Thyroid gland (tissue), 4 donors: ENCODE measurements around the gene TSC22D1. TPM values are rescaled to one million over a fixed set of nuclear protein-coding genes. Genes with fewer than 3 reads are reported as not detected.

Experiments used
- DNase-seq, 2 donors: peaks; one replicate each; pipeline ENCODE4 v3.0.0-alpha.2; 2019
- H3K27ac ChIP-seq, 3 donors: fragments of 200-600 bp; sonication (generic); 1 replicate in 2 of 3; 2 replicates in 1 of 3; pipeline ENCODE4 v1.5.1; 2016 to 2019; ENCODE audit warnings: mild to moderate bottlenecking in 1 of 3, moderate library complexity in 1 of 3
- H3K27me3 ChIP-seq: fragments of 200-600 bp; sonication (generic); one replicate; pipeline ENCODE4 v1.5.1; 2019
- H3K36me3 ChIP-seq, 2 donors: fragments of 200-600 bp; sonication (generic); one replicate each; pipeline ENCODE4 v1.5.1; 2016 to 2019
- H3K4me1 ChIP-seq, 2 donors: fragments of 200-600 bp; sonication (generic); one replicate each; pipeline ENCODE4 v1.5.1; 2017 to 2019
- H3K4me3 ChIP-seq, 3 donors: fragments of 200-600 bp; sonication (generic); replicated peaks in 1 of 3; 1 replicate in 2 of 3; 2 replicates in 1 of 3; pipeline ENCODE4 v1.5.1; 2016; ENCODE audit warnings: mild to moderate bottlenecking in 1 of 3
- H3K9me3 ChIP-seq: fragments of 200-600 bp; sonication (generic); one replicate; pipeline ENCODE4 v1.5.1; 2017
- POLR2A ChIP-seq, 2 donors: fragments of 450-650 bp; IDR thresholded peaks; one replicate each; pipeline ENCODE4 v1.6.1; 2017; ENCODE audit warnings: antibody characterized with exemption in 2 of 2, mild to moderate bottlenecking in 2 of 2, moderate library complexity in 1 of 2
- whole genome bisulfite sequencing, 2 donors: methylation state at CpG; one replicate each; pipeline ENCODE4 v1.1.5; 2017; 5-methylcytosine and 5-hydroxymethylcytosine counted together
- intact Hi-C: fragments of 100-400 bp; cut with DNase I; formaldehyde crosslinking; loops from one replicate; pipeline ENCODE4 v1.15.1; 2023
- total RNA-seq, 4 donors: library from RNA; depleted of rRNA; stranded (reverse); fragments of >200 nt; gene quantifications; one replicate each; pipeline ENCODE4 v1.2.3, GENCODE V29; 2016
- TF ChIP-seq, protein P1 (sequence below), 6 experiments: fragments of 200-600 bp in 3 of 6; fragments of 450-650 bp in 3 of 6; sonication (generic) in 3 of 6; IDR thresholded peaks; one replicate each; pipeline ENCODE4 v1.5.1; 2016 to 2019; ENCODE audit warnings: antibody characterized with exemption in 6 of 6, mild to moderate bottlenecking in 2 of 6, inconsistent platforms in 1 of 6, moderate library complexity in 1 of 6

Gene TSC22D1
- total RNA-seq, 4 donors from 2014 or later = 78.0 to 103 (median 90.5) TPM

DNA sequence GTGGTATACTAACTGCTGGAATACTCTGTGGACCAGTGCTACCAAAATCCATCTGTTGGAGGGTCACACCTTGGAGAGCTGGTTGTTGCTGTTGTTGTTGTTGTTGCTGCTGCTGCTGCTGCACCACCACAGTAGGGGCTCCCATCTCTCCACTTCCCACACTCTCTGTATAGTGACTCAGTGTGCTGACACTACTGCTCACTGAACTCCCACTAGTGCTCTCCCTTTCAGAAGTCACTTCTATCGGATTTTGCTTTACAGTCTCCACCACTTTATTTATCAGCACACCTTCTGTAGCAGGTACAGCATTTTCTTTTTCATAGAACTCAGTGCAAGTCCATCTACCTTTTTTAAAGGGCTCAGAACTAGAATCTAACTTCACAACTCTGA is 1.7 kb downstream of the TSC22D1 start:
- Histone ChIP-seq H3K4me1 (peaks cover 18 to 21% of the 10 kb centered on the region in 2 donors), H3K36me3 (no peaks in the 10 kb centered on the region), H3K27me3 (no peaks in the 10 kb centered on the region), H3K27ac (no peak overlapping the region), H3K9me3 (no peaks in the 10 kb centered on the region), H3K4me3 (no peak overlapping the region)
- TF ChIP-seq, protein P1, sequence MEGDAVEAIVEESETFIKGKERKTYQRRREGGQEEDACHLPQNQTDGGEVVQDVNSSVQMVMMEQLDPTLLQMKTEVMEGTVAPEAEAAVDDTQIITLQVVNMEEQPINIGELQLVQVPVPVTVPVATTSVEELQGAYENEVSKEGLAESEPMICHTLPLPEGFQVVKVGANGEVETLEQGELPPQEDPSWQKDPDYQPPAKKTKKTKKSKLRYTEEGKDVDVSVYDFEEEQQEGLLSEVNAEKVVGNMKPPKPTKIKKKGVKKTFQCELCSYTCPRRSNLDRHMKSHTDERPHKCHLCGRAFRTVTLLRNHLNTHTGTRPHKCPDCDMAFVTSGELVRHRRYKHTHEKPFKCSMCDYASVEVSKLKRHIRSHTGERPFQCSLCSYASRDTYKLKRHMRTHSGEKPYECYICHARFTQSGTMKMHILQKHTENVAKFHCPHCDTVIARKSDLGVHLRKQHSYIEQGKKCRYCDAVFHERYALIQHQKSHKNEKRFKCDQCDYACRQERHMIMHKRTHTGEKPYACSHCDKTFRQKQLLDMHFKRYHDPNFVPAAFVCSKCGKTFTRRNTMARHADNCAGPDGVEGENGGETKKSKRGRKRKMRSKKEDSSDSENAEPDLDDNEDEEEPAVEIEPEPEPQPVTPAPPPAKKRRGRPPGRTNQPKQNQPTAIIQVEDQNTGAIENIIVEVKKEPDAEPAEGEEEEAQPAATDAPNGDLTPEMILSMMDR (IDR thresholded peaks at IDR 0.05) = no peak
- TF ChIP-seq POLR2A (IDR thresholded peaks at IDR 0.05) = no peak
- intact Hi-C loops = loop anchor here (10.0 kb wide), 2 partner anchors 80 to 410 kb away; partner anchors contain the start of genes GPALPP1 and NUFIP1
- WGBS, 2 donors = 84 to 92% methylated on average over 1 of the region's 1 CpG
- no peak for DNase-seq

DNA sequence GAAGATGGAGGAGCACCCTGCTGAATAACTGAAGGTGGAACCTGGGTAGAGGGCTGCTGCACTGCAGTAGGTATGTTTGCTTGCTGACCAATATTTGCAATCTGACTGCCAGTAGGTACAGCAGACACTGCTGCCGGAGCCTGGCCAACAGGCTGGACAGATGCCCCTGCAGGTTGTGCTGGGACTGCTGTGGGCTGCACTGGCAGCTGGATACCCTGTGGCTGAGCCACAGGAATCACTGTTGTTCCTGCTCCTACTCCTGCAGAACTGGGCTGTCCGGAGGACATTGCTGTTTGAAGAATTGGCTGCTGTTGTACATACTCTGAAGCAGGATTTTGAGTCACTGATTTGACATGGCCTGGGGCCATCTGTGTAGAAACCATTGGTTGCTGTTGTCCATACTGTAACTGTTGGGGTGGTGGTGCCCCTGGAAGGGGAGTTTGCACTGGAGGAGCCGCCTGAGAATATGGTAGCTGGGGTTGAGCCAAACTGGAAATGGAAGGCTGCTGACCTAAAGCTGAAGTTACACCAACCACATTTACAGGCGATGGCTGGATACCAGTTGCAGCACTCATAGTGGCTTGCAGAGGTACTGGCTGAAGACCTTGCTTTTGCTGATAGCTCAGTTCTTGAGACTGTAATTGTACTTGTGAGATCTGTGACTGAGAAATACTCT is 2.2 kb downstream of the TSC22D1 start:
- WGBS, 2 donors = 85 to 93% methylated on average over 2 to 3 of the region's 4 CpGs
- DNase-seq = no peak
- Histone ChIP-seq H3K36me3 (no peaks in the 10 kb centered on the region), H3K9me3 (no peaks in the 10 kb centered on the region), H3K4me3 (no peak overlapping the region), H3K4me1 (peaks cover 18 to 21% of the 10 kb centered on the region in 2 donors), H3K27me3 (no peaks in the 10 kb centered on the region), H3K27ac (no peak overlapping the region)
- TF ChIP-seq, protein P1 (IDR thresholded peaks at IDR 0.05) = peak in 3 of 6 experiments; percentile 20 to 32 (median 30)
- TF ChIP-seq POLR2A (IDR thresholded peaks at IDR 0.05) = no peak
- intact Hi-C loops = loop anchor here (10.0 kb wide), 2 partner anchors 79 to 411 kb away; partner anchors contain the start of genes GPALPP1 and NUFIP1

DNA sequence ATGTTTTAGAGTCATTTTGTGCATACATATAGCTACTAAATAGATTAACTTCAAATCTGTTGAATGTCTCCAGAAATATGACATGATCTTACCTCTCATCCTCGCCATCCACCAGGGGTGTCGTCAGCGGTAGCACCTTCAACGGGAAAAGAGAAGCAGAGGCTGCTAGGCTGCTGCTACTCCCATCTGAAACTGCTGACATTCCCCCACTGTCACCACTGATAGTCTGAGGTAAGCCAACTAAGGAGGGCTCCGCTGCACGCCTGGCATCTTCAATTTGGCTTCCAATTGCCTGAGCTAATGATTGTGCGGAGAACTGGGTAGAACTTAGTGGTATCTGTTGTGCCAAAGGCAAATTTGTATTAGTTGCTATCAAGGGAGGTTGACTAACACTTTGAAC is 3.1 kb downstream of the TSC22D1 start:
- WGBS, 2 donors = 94 to 97% methylated on average over 7 of the region's 7 CpGs
- no peak for DNase-seq
- no peak overlapping the region for H3K27ac ChIP-seq
- H3K4me1 ChIP-seq = peaks cover 13 to 18% of the 10 kb centered on the region in 2 donors
- no peak overlapping the region for H3K4me3 ChIP-seq
- intact Hi-C loops = loop anchor here (10.0 kb wide), 2 partner anchors 78 to 412 kb away; partner anchors contain the start of genes GPALPP1 and NUFIP1
- no peaks in the 10 kb centered on the region for H3K27me3 ChIP-seq
- H3K36me3 ChIP-seq = no peaks in the 10 kb centered on the region
- TF ChIP-seq, protein P1 (IDR thresholded peaks at IDR 0.05) = no peak
- TF ChIP-seq POLR2A (IDR thresholded peaks at IDR 0.05) = no peak
- no peaks in the 10 kb centered on the region for H3K9me3 ChIP-seq

DNA sequence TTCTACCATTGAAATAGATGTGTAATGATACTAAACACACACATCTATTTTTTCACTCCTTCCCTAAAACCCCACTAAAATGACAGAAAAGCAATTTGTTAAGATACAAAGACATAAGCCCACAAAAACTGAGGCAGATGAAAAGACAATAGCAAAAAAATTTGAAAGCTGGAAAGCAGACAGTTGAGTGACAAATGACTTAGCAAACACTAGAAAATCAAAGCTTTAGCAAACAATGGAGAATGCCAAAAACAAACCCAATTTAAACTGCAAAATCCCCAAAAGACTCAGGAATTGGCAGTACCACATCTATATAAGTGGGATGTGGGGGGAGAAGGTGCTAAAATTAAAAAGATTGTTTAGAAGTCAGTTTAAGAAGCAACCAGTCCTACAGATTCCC is 9.5 kb downstream of the TSC22D1 start:
- peaks cover 0 to 4% of the 10 kb centered on the region in 2 donors for H3K4me1 ChIP-seq
- no peaks in the 10 kb centered on the region for H3K36me3 ChIP-seq
- H3K9me3 ChIP-seq = no peaks in the 10 kb centered on the region
- H3K27me3 ChIP-seq = no peaks in the 10 kb centered on the region
- no peak for DNase-seq
- H3K4me3 ChIP-seq = no peak overlapping the region
- H3K27ac ChIP-seq = no peak overlapping the region
- no peak for TF ChIP-seq POLR2A (IDR thresholded peaks at IDR 0.05)
- TF ChIP-seq, protein P1 (IDR thresholded peaks at IDR 0.05) = no peak
- intact Hi-C loops = no loop called here

- no peaks in the 10 kb centered on the region for H3K27me3 ChIP-seq
- H3K27ac ChIP-seq = no peak overlapping the region
- intact Hi-C loops = no loop called here
- H3K4me1 ChIP-seq = peaks cover 0 to 4% of the 10 kb centered on the region in 2 donors
- no peak for TF ChIP-seq POLR2A (IDR thresholded peaks at IDR 0.05)
- TF ChIP-seq, protein P1 (IDR thresholded peaks at IDR 0.05) = no peak
- no peak for DNase-seq
- H3K9me3 ChIP-seq = no peaks in the 10 kb centered on the region
- H3K4me3 ChIP-seq = no peak overlapping the region
- H3K36me3 ChIP-seq = no peaks in the 10 kb centered on the region
- 91 to 94% methylated on average over 3 of the region's 3 CpGs for WGBS, 2 donors
Measured at GRCh38 chr13:44565881-44566280, 10.2 kb downstream of the TSC22D1 start.
